ENCODE results near the gene UFD1. TPM values are rescaled to one million over a fixed set of nuclear protein-coding genes. Genes with fewer than 3 reads are reported as not detected.

UFD1 gene
- total RNA-seq, 1 experiment from 2014 or later = 57.9 TPM

DNA sequence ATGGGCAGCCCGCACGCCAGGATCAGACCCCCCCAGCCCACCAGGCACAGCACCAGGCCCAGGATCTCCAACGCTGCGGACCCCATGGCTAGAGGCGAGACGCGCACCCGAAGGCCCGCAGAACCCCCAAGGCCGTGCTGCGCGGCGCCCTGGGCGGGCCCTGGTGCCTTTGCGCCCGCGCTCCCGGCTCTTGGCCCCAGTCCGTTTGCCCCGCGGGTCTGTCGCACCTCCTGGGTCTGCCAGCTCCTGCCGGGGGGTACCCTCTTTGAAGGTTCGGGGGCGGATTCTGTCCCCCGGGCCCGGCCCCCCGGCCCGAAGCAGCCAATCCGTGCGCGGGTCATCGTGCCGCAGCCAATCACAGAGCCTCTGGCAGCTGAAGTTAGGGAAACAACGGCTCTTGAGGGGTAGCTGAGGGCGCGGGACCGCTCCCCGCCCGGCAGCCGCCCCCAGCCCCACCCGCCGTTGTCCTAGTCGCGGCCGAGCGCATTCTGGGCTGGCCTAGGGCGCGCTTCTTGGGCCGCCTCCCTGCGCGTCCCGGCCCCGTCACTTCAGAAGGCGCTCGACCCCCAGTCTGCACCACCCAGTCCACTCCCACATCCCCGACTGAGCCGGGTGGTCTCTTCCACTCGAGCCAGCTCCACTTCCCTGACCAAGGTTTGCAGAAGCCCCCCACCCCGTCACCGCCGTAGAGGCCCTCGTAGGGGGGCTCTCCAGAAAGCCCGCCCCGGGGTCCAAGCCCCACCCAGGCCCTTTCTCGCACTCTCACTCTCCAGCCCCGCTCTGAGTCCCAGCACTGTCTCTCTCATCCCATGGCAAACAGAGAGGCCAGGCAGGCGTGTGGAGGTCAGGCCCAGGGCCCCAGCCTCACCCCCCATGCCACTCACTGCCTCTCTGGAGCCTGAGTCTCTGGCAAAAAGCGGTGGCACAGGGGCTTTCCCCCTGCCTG is 45.5 kb upstream of the UFD1 start, which contains the start of gene CLDN5 (continued):
- TF ChIP-seq TP53 (CRISPR knock-in tag; IDR thresholded peaks at IDR 0.05) (no peak), ATF1 (CRISPR knock-in tag; IDR thresholded peaks at IDR 0.05) (0 out of 2 replicates have a peak, but pooled peaks have one; percentile 55), ZNF263 (CRISPR knock-in tag; IDR thresholded peaks at IDR 0.05; ENCODE audit: low read depth) (no peak), RELA (CRISPR knock-in tag; IDR thresholded peaks at IDR 0.05; ENCODE audit: borderline replicate concordance) (no peak)
- TF ChIP-seq, protein P1, sequence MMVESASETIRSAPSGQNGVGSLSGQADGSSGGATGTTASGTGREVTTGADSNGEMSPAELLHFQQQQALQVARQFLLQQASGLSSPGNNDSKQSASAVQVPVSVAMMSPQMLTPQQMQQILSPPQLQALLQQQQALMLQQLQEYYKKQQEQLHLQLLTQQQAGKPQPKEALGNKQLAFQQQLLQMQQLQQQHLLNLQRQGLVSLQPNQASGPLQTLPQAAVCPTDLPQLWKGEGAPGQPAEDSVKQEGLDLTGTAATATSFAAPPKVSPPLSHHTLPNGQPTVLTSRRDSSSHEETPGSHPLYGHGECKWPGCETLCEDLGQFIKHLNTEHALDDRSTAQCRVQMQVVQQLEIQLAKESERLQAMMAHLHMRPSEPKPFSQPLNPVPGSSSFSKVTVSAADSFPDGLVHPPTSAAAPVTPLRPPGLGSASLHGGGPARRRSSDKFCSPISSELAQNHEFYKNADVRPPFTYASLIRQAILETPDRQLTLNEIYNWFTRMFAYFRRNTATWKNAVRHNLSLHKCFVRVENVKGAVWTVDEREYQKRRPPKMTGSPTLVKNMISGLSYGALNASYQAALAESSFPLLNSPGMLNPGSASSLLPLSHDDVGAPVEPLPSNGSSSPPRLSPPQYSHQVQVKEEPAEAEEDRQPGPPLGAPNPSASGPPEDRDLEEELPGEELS (CRISPR knock-in tag; IDR thresholded peaks at IDR 0.05) = no peak
- TF ChIP-seq, protein P2, sequence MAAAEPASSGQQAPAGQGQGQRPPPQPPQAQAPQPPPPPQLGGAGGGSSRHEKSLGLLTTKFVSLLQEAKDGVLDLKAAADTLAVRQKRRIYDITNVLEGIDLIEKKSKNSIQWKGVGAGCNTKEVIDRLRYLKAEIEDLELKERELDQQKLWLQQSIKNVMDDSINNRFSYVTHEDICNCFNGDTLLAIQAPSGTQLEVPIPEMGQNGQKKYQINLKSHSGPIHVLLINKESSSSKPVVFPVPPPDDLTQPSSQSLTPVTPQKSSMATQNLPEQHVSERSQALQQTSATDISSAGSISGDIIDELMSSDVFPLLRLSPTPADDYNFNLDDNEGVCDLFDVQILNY (CRISPR knock-in tag; IDR thresholded peaks at IDR 0.05) = no peak

DNA sequence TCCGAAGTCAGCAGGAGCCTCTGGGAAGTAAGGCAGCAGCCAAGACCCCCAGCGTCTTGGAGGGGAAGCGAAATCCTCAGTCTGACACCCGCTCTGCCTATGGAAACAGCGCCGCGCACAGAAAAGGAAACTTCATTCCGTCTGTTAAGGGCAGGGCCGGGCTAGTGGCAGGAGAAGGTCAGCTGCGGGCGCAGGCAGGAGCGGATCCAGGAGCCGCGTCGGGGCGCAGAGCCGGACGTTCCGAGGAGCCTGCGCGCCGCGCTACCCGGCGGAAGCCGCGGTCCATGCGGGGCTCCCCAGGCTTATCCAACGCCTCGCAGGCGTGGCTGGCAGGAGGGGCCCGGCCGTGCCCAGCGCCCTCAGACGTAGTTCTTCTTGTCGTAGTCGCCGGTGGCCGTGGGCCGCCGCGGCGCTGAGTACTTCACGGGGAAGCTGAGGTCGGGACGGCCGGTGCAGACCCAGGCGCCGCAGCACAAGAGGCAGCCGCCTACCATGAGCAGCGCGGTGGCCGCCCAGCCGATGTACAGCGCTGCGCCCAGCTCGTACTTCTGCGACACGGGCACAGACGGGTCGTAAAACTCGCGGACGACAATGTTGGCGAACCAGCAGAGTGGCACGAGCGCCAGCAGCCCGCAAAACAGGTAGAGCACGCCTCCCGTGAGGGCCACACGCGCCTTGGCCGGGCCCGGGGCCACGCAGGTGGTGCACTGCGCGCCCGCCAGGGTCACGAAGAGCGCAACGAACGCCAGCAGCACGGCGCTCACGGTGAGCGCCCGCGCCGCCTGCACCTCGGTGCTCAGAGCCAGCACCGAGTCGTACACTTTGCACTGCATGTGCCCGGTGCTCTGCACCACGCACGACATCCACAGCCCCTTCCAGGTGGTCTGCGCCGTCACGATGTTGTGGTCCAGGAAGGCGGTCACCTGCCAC is 44.5 kb upstream of the UFD1 start:
- Mint-ChIP-seq H3K4me3 (peak overlapping the region; percentile 76), H3K27me3 (ENCODE audit: low read depth) (peaks cover 52% of the 10 kb centered on the region), H3K9me3 (no peaks in the 10 kb centered on the region), H3K36me3 (no peaks in the 10 kb centered on the region), H3K27ac (no peak overlapping the region), H3K4me1 (peaks cover 11% of the 10 kb centered on the region)
- POLR2A ChIA-PET = interaction anchor here (0.7 to 1.3 kb wide), 2 partner anchors 20 to 387 kb away, joined by 3 to 5 read pairs; no protein-coding TSS in a partner anchor
- CTCF ChIA-PET = interaction anchor here (0.7 to 5.0 kb wide), 10 partner anchors 28 to 306 kb away, joined by 3 to 49 read pairs (median 3); no protein-coding TSS in a partner anchor
- DNase-seq (ENCODE audit: low spot score) = peak; percentile 70
- ATAC-seq = peak; percentile 55
- TF ChIP-seq ELF4 (CRISPR knock-in tag; IDR thresholded peaks at IDR 0.05; ENCODE audit: low read depth) (no peak), TEAD1 (CRISPR knock-in tag; IDR thresholded peaks at IDR 0.05) (no peak), CREM (CRISPR knock-in tag; IDR thresholded peaks at IDR 0.05) (no peak), ESRRA (CRISPR knock-in tag; IDR thresholded peaks at IDR 0.05; ENCODE audit: borderline replicate concordance) (peak; percentile 38; the same call in 1 of the 2 replicates), SMAD4 (CRISPR knock-in tag; IDR thresholded peaks at IDR 0.05) (no peak), ARID4B (CRISPR knock-in tag; IDR thresholded peaks at IDR 0.05; ENCODE audit: borderline replicate concordance) (no peak), ZNF263 (CRISPR knock-in tag; IDR thresholded peaks at IDR 0.05; ENCODE audit: low read depth) (no peak), PRRX2 (CRISPR knock-in tag; IDR thresholded peaks at IDR 0.05) (no peak), ATF2 (CRISPR knock-in tag; IDR thresholded peaks at IDR 0.05; ENCODE audit: borderline replicate concordance, low read depth) (no peak), ATF1 (CRISPR knock-in tag; IDR thresholded peaks at IDR 0.05) (no peak), ZNF121 (CRISPR knock-in tag; IDR thresholded peaks at IDR 0.05) (no peak)
- TF ChIP-seq, protein P3, sequence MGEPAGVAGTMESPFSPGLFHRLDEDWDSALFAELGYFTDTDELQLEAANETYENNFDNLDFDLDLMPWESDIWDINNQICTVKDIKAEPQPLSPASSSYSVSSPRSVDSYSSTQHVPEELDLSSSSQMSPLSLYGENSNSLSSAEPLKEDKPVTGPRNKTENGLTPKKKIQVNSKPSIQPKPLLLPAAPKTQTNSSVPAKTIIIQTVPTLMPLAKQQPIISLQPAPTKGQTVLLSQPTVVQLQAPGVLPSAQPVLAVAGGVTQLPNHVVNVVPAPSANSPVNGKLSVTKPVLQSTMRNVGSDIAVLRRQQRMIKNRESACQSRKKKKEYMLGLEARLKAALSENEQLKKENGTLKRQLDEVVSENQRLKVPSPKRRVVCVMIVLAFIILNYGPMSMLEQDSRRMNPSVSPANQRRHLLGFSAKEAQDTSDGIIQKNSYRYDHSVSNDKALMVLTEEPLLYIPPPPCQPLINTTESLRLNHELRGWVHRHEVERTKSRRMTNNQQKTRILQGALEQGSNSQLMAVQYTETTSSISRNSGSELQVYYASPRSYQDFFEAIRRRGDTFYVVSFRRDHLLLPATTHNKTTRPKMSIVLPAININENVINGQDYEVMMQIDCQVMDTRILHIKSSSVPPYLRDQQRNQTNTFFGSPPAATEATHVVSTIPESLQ (CRISPR knock-in tag; IDR thresholded peaks at IDR 0.05) = no peak
- TF ChIP-seq, protein P4, sequence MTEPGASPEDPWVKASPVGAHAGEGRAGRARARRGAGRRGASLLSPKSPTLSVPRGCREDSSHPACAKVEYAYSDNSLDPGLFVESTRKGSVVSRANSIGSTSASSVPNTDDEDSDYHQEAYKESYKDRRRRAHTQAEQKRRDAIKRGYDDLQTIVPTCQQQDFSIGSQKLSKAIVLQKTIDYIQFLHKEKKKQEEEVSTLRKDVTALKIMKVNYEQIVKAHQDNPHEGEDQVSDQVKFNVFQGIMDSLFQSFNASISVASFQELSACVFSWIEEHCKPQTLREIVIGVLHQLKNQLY (CRISPR knock-in tag; IDR thresholded peaks at IDR 0.05) = no peak
